Hindlimb muscle (tissue), 1 donor: ENCODE measurements around the gene CYSTM1. TPM values are rescaled to one million over a fixed set of nuclear protein-coding genes. Genes with fewer than 3 reads are reported as not detected.
"Not testable (repeated sequence)": the region's sequence is repeated elsewhere in the genome, so short reads cannot be mapped to it uniquely, and the experiment has no call there.

Source experiments
- DNase-seq: peaks from one replicate; pipeline ENCODE4 v3.0.0-alpha.2; 2013
- polyA plus RNA-seq: library from polyadenylated mRNA; unstranded; fragments of 120-200 nt; gene quantifications from one replicate; pipeline ENCODE4 v1.2.1, GENCODE V29; 2013; ENCODE audit not compliant: insufficient read length

The CYSTM1 gene
- polyA plus RNA-seq, 1 donor: 28.2 TPM

GRCh38 chr5:140178482-140179116 is 3.6 kb downstream of the CYSTM1 start:
- DNase-seq: no peak

GRCh38 chr5:140181002-140181483 is 6.1 kb downstream of the CYSTM1 start:
- no peak for DNase-seq

GRCh38 chr5:140181525-140181924 is 6.5 kb downstream of the CYSTM1 start:
- DNase-seq: no peak

- DNase-seq: no peak
These were observed 7.2 kb downstream of the CYSTM1 start for GRCh38 chr5:140182075-140182711.

- no peak for DNase-seq
These were observed 7.9 kb downstream of the CYSTM1 start for GRCh38 chr5:140182803-140183367.

- no peak for DNase-seq
These were observed 10.4 kb downstream of the CYSTM1 start for GRCh38 chr5:140185409-140185808.

GRCh38 chr5:140186267-140186671 is 11.3 kb downstream of the CYSTM1 start:
- DNase-seq: no peak

- DNase-seq: no peak
These were observed 14.3 kb downstream of the CYSTM1 start for GRCh38 chr5:140189253-140189652.

GRCh38 chr5:140189977-140190871 is 15.2 kb downstream of the CYSTM1 start:
- no peak for DNase-seq

- DNase-seq: no peak
These were observed 15.9 kb downstream of the CYSTM1 start for GRCh38 chr5:140190872-140191218.

- DNase-seq: no peak
These were observed 17.9 kb downstream of the CYSTM1 start for GRCh38 chr5:140192715-140193430.

- DNase-seq: no peak
These were observed 19.7 kb downstream of the CYSTM1 start for GRCh38 chr5:140194662-140195061.

GRCh38 chr5:140196115-140196814 is 21.3 kb downstream of the CYSTM1 start:
- DNase-seq: no peak

GRCh38 chr5:140197023-140197422 is 22.0 kb downstream of the CYSTM1 start:
- no peak for DNase-seq

GRCh38 chr5:140198915-140199314 is 23.9 kb downstream of the CYSTM1 start:
- not testable (repeated sequence) for DNase-seq

GRCh38 chr5:140202078-140202477 is 27.1 kb downstream of the CYSTM1 start:
- DNase-seq: no peak

GRCh38 chr5:140202610-140203009 is 27.6 kb downstream of the CYSTM1 start:
- DNase-seq: no peak

GRCh38 chr5:140205216-140205615 is 30.2 kb downstream of the CYSTM1 start:
- no peak for DNase-seq

- DNase-seq: no peak
These were observed 31.0 kb downstream of the CYSTM1 start for GRCh38 chr5:140205952-140206351.

- no peak for DNase-seq
These were observed 32.4 kb downstream of the CYSTM1 start for GRCh38 chr5:140207250-140207964.

- DNase-seq: no peak
These were observed 33.1 kb downstream of the CYSTM1 start for GRCh38 chr5:140208065-140208464.
